Inflammatory macrophage (primary cell): ENCODE measurements around the gene COCH.
A peak's percentile ranks its signal among the peaks of the same experiment; 100 is the strongest.

Experiments used
- DNase-seq, 2 donors: peaks; one replicate each; pipeline ENCODE4 v3.0.0-alpha.2; 2020 to 2022
- total RNA-seq, 18 experiments: gene quantifications; one replicate each; lab custom pipeline; 2026; ENCODE audit warnings: mixed read lengths in 6 of 18, inconsistent platforms in 2 of 18; lab: John Stamatoyannopoulos, UW

The COCH gene
- 0.07 to 2.5 (median 0.63) reads per million in 18 experiments for total RNA-seq

GRCh38 chr14:30874120-30874998 lies at the start of gene COCH:
COCH (plus strand) TSS chr14:30874559; CDS start chr14:30874939, 380 bp downstream.
- peak in 1 of 2 donors; percentile 27 for DNase-seq

GRCh38 chr14:30826070-30826469 lies 48.3 kb upstream of the COCH start:
- no peak for DNase-seq

- no peak for DNase-seq
These were observed 44.5 kb upstream of the COCH start for GRCh38 chr14:30829853-30830252.

- DNase-seq: no peak
These were observed 40.0 kb upstream of the COCH start for GRCh38 chr14:30834353-30834752.

- no peak for DNase-seq
These were observed 36.0 kb upstream of the COCH start for GRCh38 chr14:30838351-30838750.

GRCh38 chr14:30840086-30840779 lies 34.1 kb upstream of the COCH start:
- DNase-seq: no peak

GRCh38 chr14:30842431-30842830 lies 31.9 kb upstream of the COCH start:
- no peak for DNase-seq

GRCh38 chr14:30848449-30849240 lies 25.7 kb upstream of the COCH start:
- DNase-seq: peak; percentile 54 to 76

- peak; percentile 55 to 62 for DNase-seq
These were observed 25.0 kb upstream of the COCH start for GRCh38 chr14:30849354-30849753.

- DNase-seq: no peak
These were observed 24.4 kb upstream of the COCH start for GRCh38 chr14:30849983-30850382.

- no peak for DNase-seq
These were observed 20.4 kb upstream of the COCH start for GRCh38 chr14:30853946-30854345.

- DNase-seq: no peak
These were observed 19.9 kb upstream of the COCH start for GRCh38 chr14:30854492-30854891.

GRCh38 chr14:30855345-30856037 lies 18.9 kb upstream of the COCH start:
- DNase-seq: no peak

GRCh38 chr14:30861200-30861599 lies 13.2 kb upstream of the COCH start:
- DNase-seq: peak in 1 of 2 donors; percentile 58

GRCh38 chr14:30864934-30865333 lies 9.4 kb upstream of the COCH start:
- no peak for DNase-seq

GRCh38 chr14:30868736-30869135 lies 5.6 kb upstream of the COCH start:
- no peak for DNase-seq

- peak; percentile 9 to 22 for DNase-seq
These were observed 4.7 kb upstream of the COCH start for GRCh38 chr14:30869551-30870155.

- DNase-seq: no peak
These were observed 1.8 kb upstream of the COCH start for GRCh38 chr14:30872602-30873001.

- no peak for DNase-seq
These were observed 845 bp upstream of the COCH start for GRCh38 chr14:30873308-30874119.

- DNase-seq: no peak
These were observed 834 bp downstream of the COCH start for GRCh38 chr14:30874999-30875787.
